K562 (cell line): ENCODE results near the gene MMP15. TPM values are rescaled to one million over a fixed set of nuclear protein-coding genes. Genes with fewer than 3 reads are reported as not detected.
A peak's percentile ranks its signal among the peaks of the same experiment; 100 is the strongest.

Source experiments
- ATAC-seq: fragments of 200-7000 bp; cut with Tn5 transposase; 3 replicates; pipeline ENCODE4 v1.9.1; 2020; ENCODE audit warnings: moderate library complexity
- BruUV-seq: library from RNA; stranded (reverse); fragments of 400-500 nt; replicated peaks from 2 replicates; lab custom pipeline; 2021; lab: Mats Ljungman, UMichigan
- CTCF ChIA-PET: fragments of 300-600 bp; formaldehyde crosslinking; extraction: SDS; loops from one replicate; lab custom pipeline; 2021; ENCODE audit warnings: low intra/inter-chr PET ratio; lab: Yijun Ruan, JAX
- POLR2A ChIA-PET: fragments of 300-600, 350-650 bp; sonication (Branson Sonifier 250); formaldehyde crosslinking; extraction: SDS; loops from one replicate; lab custom pipeline; 2021; ENCODE audit warnings: antibody characterized with exemption, inconsistent platforms; lab: Yijun Ruan, JAX
- DNase-seq, 4 experiments: peaks; one replicate each; pipeline versions ENCODE4 v3.0.0 to v3.0.0-alpha.2; 2011 to 2018; ENCODE audit warnings: low spot score in 3 of 4, mixed read lengths in 3 of 4; ENCODE audit errors: extremely low read depth in 1 of 4
- FAIRE-seq: peaks from 2 replicates; lab custom pipeline; 2011; peaks lifted over from hg19 to GRCh38; lab: Jason Lieb, UNC
- H2AFZ ChIP-seq: 2 replicates; pipeline ENCODE4 v1.6.0; 2011; ENCODE audit warnings: low read depth, low read length, control low read depth, inconsistent platforms
- H3K27ac ChIP-seq: fragments of 200-600 bp; 3 replicates; pipeline ENCODE4 v1.8.0; 2011; ENCODE audit warnings: low read depth, mild to moderate bottlenecking, control low read depth, inconsistent platforms, low read length, moderate library complexity, mixed read lengths; ENCODE audit errors: extremely low read depth
- H3K27me3 ChIP-seq, 2 experiments: fragments of 300-600 bp in 1 of 2; 2 replicates in 1 of 2; 3 replicates in 1 of 2; pipeline versions ENCODE4 v1.6.0 to v1.8.0; 2011; ENCODE audit warnings: inconsistent platforms in 2 of 2, low read length in 2 of 2, mild to moderate bottlenecking in 1 of 2, mixed read lengths in 1 of 2, moderate library complexity in 1 of 2; ENCODE audit not compliant: control insufficient read depth in 2 of 2, insufficient read depth in 2 of 2
- H3K36me3 ChIP-seq: fragments of 300-600 bp; 3 replicates; pipeline ENCODE4 v1.8.0; 2011; ENCODE audit warnings: mild to moderate bottlenecking, low read length, inconsistent platforms; ENCODE audit not compliant: control insufficient read depth, insufficient read depth
- H3K4me1 ChIP-seq, 2 experiments: fragments of 200-600 bp in 1 of 2; replicated peaks in 1 of 2; 2 replicates in 1 of 2; 3 replicates in 1 of 2; pipeline versions ENCODE4 v1.5.1 to v1.8.0; 2011; ENCODE audit warnings: inconsistent platforms in 2 of 2, low read length in 2 of 2, mild to moderate bottlenecking in 1 of 2, mixed read lengths in 1 of 2, moderate library complexity in 1 of 2; ENCODE audit not compliant: control insufficient read depth in 2 of 2, insufficient read depth in 2 of 2
- H3K4me2 ChIP-seq: 2 replicates; pipeline ENCODE4 v1.6.1; 2011; ENCODE audit warnings: low read length, control low read depth, inconsistent platforms, mixed read lengths; ENCODE audit not compliant: insufficient read depth
- H3K4me3 ChIP-seq: fragments of 200-600 bp; sonication (generic), shearing (Covaris generic); 2 replicates; pipeline ENCODE4 v1.5.1; 2016; ENCODE audit warnings: control low read depth, inconsistent platforms
- H3K79me2 ChIP-seq: fragments of 200-600 bp; 3 replicates; pipeline ENCODE4 v1.8.0; 2011; ENCODE audit warnings: low read length, inconsistent platforms; ENCODE audit not compliant: control insufficient read depth, insufficient read depth
- H3K9ac ChIP-seq, 2 experiments: 2 replicates each; pipeline versions ENCODE4 v1.6.0 to v1.6.1; 2011; ENCODE audit warnings: low read depth in 2 of 2, low read length in 2 of 2, control low read depth in 1 of 2, inconsistent platforms in 1 of 2, mild to moderate bottlenecking in 1 of 2, mixed read lengths in 1 of 2; ENCODE audit not compliant: insufficient read depth in 1 of 2
- H3K9me1 ChIP-seq: one replicate; pipeline ENCODE4 v1.6.0; 2011; ENCODE audit warnings: inconsistent platforms, mild to moderate bottlenecking, low read length, moderate library complexity; ENCODE audit not compliant: control insufficient read depth, insufficient read depth
- H3K9me3 ChIP-seq: replicated peaks from 2 replicates; pipeline ENCODE4 v1.5.1; 2011; ENCODE audit warnings: low read depth, low read length, inconsistent platforms; ENCODE audit not compliant: control insufficient read depth, insufficient read depth
- H4K20me1 ChIP-seq: replicated peaks from 2 replicates; pipeline ENCODE4 v1.6.1; 2011; ENCODE audit warnings: low read length, inconsistent platforms, mixed read lengths; ENCODE audit not compliant: control insufficient read depth, insufficient read depth
- FOXJ3 ChIP-seq: sonication (generic); formaldehyde crosslinking; IDR thresholded peaks from 2 replicates; pipeline ENCODE4 v1.4.0; 2020; ENCODE audit warnings: mild to moderate bottlenecking, missing genetic modification reagents
- NFYB ChIP-seq: IDR thresholded peaks from 2 replicates; pipeline ENCODE4 v1.6.1; 2011; ENCODE audit warnings: mild to moderate bottlenecking, moderate library complexity; ENCODE audit not compliant: insufficient read length; ENCODE audit errors: extremely low read depth
- TCFL5 ChIP-seq: fragments of 250-450 bp; sonication (Bioruptor Pico); conservative IDR thresholded peaks from 2 replicates; pipeline ENCODE4 v1.6.1; 2021; ENCODE audit warnings: mild to moderate bottlenecking, moderate library complexity, matching md5 sums
- ZBTB17 ChIP-seq: fragments of 450-650 bp; formaldehyde crosslinking; IDR thresholded peaks from 2 replicates; pipeline ENCODE4 v1.4.0; 2020; ENCODE audit warnings: mild to moderate bottlenecking
- ZNF311 ChIP-seq: fragments of 250-450 bp; sonication (Bioruptor Pico); IDR thresholded peaks from 2 replicates; pipeline ENCODE4 v1.4.0; 2020; ENCODE audit warnings: mild to moderate bottlenecking, moderate library complexity
- WGBS: fragments of 100-300 bp; shearing (Covaris generic); methylation state at CpG from one replicate; pipeline ENCODE4 v1.1.6; 2016; ENCODE audit warnings: low coverage, mixed read lengths; ENCODE audit not compliant: insufficient coverage; ENCODE audit errors: missing lambda C conversion rate; 5-methylcytosine and 5-hydroxymethylcytosine counted together
- in situ Hi-C: fragments of 300-500 bp; cut with MboI; formaldehyde crosslinking; loops from 4 replicates; pipeline ENCODE4 v1.15.0; 2018; ENCODE audit warnings: inconsistent platforms, mixed read lengths
- intact Hi-C: fragments of 100-400 bp; cut with micrococcal nuclease; formaldehyde crosslinking; loops from 2 replicates; pipeline ENCODE4 v1.14.2; 2022
- polyA plus RNA-seq, 8 experiments: library from polyadenylated mRNA; depleted of rRNA in 4 of 8; stranded (reverse) in 5 of 8; unstranded in 3 of 8; fragments of >200 nt; fragmentation: Nextera tagmentation in 2 of 8; fragmentation: Illumina TruSeq in 1 of 8; extraction: Ambion mirVana in 2 of 8; extraction: Trizol in 1 of 8; gene quantifications; 2 replicates each; pipeline versions ENCODE4 v1.2.1 to v1.2.3, GENCODE V29; 2011 to 2014; ENCODE audit warnings: inconsistent platforms in 1 of 8, missing spikeins in 1 of 8
- total RNA-seq, 7 experiments: library from RNA; depleted of rRNA in 6 of 7; stranded (reverse); fragments of >200 nt in 6 of 7; fragmentation: Illumina TruSeq in 2 of 7; extraction: Trizol in 2 of 7; gene quantifications; 2 replicates each; pipeline versions ENCODE4 v1.2.1 to v1.2.3, GENCODE V29; 2011 to 2021; ENCODE audit warnings: low replicate concordance in 1 of 7
- TF ChIP-seq, protein P1 (sequence below): fragments of 250-450 bp; sonication (Bioruptor Pico); IDR thresholded peaks from 2 replicates; pipeline ENCODE4 v1.5.0; 2020; ENCODE audit warnings: mild to moderate bottlenecking

MMP15 gene
- total and polyA plus RNA-seq, 9 of the 15 experiments (the other 6 are each of a cell fraction or from before 2014, with no cell fraction given): 0.01 to 20.4 (median 5.5) TPM

DNA sequence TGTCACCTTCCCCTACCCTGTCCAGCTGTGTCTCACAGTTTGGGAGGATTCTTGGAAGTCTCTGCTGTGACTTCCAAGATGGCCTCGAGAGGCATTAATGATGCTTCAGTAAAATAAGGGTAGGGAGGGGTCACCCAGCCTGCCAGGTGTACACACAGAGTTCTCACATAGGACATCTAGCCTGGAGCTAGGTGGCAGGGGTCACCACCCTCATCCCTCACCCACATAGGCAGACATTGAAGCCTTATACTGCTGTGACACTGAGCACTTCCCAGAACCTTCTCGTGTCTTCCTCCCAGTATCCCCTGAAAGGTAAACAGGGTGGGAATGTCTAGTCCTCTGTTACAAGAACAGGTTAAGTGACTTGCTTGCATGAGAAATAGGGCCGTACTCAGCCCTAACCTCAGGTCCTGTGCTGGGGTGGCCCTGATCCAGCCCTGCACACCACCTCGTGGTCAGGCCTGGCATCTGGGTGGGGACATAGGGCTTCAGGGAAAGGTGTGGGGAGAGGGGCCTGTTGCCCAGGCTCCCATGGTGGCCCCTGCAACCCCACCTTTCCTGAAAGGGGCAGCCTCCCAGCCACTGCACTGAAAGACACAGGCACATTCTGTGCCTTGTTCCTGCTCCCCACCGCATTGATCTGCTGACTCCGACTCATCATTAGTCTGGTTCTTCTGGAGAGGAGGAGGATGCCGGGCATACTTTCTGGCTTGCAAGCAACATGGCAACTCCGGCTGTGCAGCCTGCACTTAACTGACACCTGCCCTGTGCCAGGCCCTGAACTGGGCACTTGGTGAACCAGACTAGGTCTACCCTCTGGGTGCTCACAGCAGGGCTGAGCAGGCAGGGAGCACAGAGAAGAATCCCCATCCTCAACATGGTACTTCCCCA lies 3.6 kb upstream of the MMP15 start:
- no peak for TF ChIP-seq NFYB
- no peak for TF ChIP-seq ZNF311 (CRISPR knock-in tag)
- no peak for TF ChIP-seq ZBTB17 (CRISPR knock-in tag)
- TF ChIP-seq FOXJ3: no peak
- TF ChIP-seq TCFL5 (CRISPR knock-in tag): no peak
- TF ChIP-seq, protein P1, sequence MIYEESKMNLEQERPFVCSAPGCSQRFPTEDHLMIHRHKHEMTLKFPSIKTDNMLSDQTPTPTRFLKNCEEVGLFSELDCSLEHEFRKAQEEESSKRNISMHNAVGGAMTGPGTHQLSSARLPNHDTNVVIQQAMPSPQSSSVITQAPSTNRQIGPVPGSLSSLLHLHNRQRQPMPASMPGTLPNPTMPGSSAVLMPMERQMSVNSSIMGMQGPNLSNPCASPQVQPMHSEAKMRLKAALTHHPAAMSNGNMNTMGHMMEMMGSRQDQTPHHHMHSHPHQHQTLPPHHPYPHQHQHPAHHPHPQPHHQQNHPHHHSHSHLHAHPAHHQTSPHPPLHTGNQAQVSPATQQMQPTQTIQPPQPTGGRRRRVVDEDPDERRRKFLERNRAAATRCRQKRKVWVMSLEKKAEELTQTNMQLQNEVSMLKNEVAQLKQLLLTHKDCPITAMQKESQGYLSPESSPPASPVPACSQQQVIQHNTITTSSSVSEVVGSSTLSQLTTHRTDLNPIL (CRISPR knock-in tag): no peak
- Histone ChIP-seq H3K36me3 (peaks cover 16% of the 10 kb centered on the region; the same call in 1 of the 3 replicates), H2AFZ (no peak overlapping the region), H3K4me2 (no peak overlapping the region), H3K27ac (no peak overlapping the region), H3K4me1 (peaks cover 12 to 33% of the 10 kb centered on the region in 2 experiments; a peak in 4 of 5 replicates), H3K9me1 (no peaks in the 10 kb centered on the region), H3K9ac (peak overlapping the region in 1 of 2 experiments; percentile 30; a peak in 1 of 4 replicates), H3K4me3 (no peak overlapping the region), H4K20me1 (no peaks in the 10 kb centered on the region), H3K27me3 (no peaks in the 10 kb centered on the region), H3K9me3 (no peaks in the 10 kb centered on the region), H3K79me2 (peaks cover 11% of the 10 kb centered on the region; the same call in 2 of the 3 replicates)
- DNase-seq (no peak), FAIRE-seq (no peak), ATAC-seq (no peak)
- BruUV-seq: no TSS peak
- WGBS: 71% methylated on average over 8 of the region's 8 CpGs
- in situ Hi-C loops: no loop called here
- ChIA-PET CTCF (interaction anchor here (1.4 to 2.2 kb wide), 2 partner anchors 100 to 106 kb away, joined by 4 to 20 read pairs; no protein-coding TSS in a partner anchor), POLR2A (interaction anchor here (0.5 kb wide), 1 partner anchor 177 kb away, joined by 3 read pairs; no protein-coding TSS in a partner anchor)
- intact Hi-C loops: loop anchor here (5.0 to 10.0 kb wide), 5 partner anchors 173 to 733 kb away; partner anchors contain the start of gene CSNK2A2
